Measurements from ENCODE around the gene FAM149A.

The FAM149A gene

DNA sequence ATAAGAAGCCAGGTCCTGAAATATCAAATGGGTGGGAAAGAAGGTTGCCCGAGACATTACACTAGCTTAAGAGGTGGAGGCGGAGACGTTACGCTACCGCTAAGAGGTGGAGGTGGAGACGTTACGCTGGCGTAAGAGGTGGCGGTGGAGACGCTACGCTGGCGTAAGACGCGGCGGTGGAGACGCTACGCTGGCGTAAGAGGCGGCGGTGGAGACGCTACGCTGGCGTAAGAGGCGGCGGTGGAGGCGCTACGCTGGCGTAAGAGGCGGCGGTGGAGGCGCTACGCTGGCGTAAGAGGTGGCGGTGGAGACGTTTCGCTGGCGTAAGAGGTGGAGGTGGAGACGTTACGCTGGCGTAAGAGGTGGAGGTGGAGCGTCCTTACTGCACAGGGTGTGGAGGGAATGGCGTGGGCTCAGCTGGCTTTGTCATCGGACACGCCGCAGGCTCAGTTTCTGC is 99.6 kb downstream of the FAM149A start:
- Histone ChIP-seq H3K27ac (ENCODE audit: low read depth, low read length) (no peak overlapping the region), H3K4me3 (ENCODE audit: low read depth, low read length) (no peak overlapping the region), H3K36me3 (ENCODE audit: control insufficient read depth, insufficient read depth, low read length) (no peaks in the 10 kb centered on the region), H3K27me3 (ENCODE audit: control insufficient read depth, insufficient read depth, low read length) (no peaks in the 10 kb centered on the region), H3K9me3 (ENCODE audit: control insufficient read depth, insufficient read depth, low read length) (no peaks in the 10 kb centered on the region), H3K9ac (ENCODE audit: low read depth, low read length) (no peak overlapping the region), H3K4me1 (ENCODE audit: control insufficient read depth, insufficient read depth, low read length) (no peaks in the 10 kb centered on the region)

DNA sequence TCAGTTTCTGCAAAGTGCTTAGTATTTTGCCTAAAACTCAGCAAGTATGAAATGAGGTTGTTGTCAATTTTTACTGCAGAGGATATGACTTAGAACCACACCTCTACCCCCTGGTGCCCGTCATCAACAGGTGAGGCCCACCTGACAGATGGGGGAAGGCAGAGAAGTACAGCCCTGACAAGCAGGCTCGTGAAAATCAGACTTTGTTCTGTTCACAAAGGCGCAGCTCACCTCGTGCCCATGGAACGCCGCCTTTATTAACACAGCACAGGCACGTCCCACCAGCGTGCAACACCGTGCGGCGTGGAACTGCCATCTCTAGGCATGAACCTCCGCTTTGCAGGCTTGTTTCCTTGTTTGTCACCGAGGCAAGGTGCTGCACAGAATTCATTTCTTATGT is 100.2 kb downstream of the FAM149A start:
- Histone ChIP-seq H3K9me3 (ENCODE audit: control insufficient read depth, insufficient read depth, low read length) (no peaks in the 10 kb centered on the region), H3K36me3 (ENCODE audit: control insufficient read depth, insufficient read depth, low read length) (no peaks in the 10 kb centered on the region), H3K9ac (ENCODE audit: low read depth, low read length) (no peak overlapping the region), H3K4me3 (ENCODE audit: low read depth, low read length) (no peak overlapping the region), H3K27me3 (ENCODE audit: control insufficient read depth, insufficient read depth, low read length) (no peaks in the 10 kb centered on the region), H3K4me1 (ENCODE audit: control insufficient read depth, insufficient read depth, low read length) (no peaks in the 10 kb centered on the region), H3K27ac (ENCODE audit: low read depth, low read length) (no peak overlapping the region)

DNA sequence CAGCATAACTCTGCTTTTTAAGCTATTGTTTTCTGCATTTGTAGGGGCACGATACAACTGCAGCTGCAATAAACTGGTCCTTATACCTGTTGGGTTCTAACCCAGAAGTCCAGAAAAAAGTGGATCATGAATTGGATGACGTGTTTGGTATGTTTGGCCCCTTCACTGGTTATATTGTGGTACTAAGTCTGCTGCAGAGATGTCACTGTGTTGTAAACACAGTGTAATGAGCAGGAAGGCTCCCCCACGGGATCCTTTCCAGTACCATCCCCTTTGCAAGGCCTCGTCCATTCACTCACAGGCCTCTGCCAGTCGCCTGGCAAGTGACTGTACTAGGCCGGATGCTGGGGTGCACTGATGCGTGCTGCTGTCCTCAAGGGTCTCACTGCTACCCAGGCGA is 100.7 kb downstream of the FAM149A start:
- Histone ChIP-seq H3K4me1 (ENCODE audit: control insufficient read depth, insufficient read depth, low read length) (no peaks in the 10 kb centered on the region), H3K27me3 (ENCODE audit: control insufficient read depth, insufficient read depth, low read length) (no peaks in the 10 kb centered on the region), H3K36me3 (ENCODE audit: control insufficient read depth, insufficient read depth, low read length) (no peaks in the 10 kb centered on the region), H3K9ac (ENCODE audit: low read depth, low read length) (no peak overlapping the region), H3K9me3 (ENCODE audit: control insufficient read depth, insufficient read depth, low read length) (no peaks in the 10 kb centered on the region), H3K4me3 (ENCODE audit: low read depth, low read length) (no peak overlapping the region), H3K27ac (ENCODE audit: low read depth, low read length) (no peak overlapping the region)

DNA sequence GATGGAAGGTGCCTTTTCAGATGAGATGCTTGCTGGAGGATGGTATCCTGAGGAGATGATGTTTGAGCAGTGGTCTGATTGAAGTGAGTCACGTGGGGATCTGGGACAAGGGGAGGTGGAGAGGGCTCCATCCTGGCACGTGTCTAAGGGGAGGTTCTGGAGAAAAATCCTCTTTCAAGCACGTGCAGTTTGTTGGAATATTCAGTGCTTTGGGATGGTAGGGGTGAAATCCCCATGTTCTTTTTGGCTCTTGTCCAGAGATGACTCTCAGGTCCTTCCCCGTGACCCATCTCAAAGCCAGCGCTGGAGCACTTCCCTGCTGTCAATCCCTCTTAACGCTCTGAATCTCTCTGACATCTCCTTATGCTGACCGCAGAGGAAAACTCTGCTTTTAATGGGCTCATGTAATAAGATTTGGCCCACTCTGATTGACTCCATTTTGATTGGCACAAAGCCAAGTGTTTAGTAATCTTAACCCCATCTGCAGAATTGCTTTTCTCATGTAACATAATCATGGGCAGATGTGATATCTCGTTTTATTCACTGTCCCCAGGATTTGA is 112.0 kb downstream of the FAM149A start:
- Histone ChIP-seq H3K27ac (ENCODE audit: low read depth, low read length) (no peak overlapping the region), H3K4me1 (ENCODE audit: control insufficient read depth, insufficient read depth, low read length) (no peaks in the 10 kb centered on the region; the same call in 1 of the 2 replicates), H3K27me3 (ENCODE audit: control insufficient read depth, insufficient read depth, low read length) (no peaks in the 10 kb centered on the region), H3K9ac (ENCODE audit: low read depth, low read length) (no peak overlapping the region), H3K4me3 (ENCODE audit: low read depth, low read length) (no peak overlapping the region), H3K36me3 (ENCODE audit: control insufficient read depth, insufficient read depth, low read length) (no peaks in the 10 kb centered on the region), H3K9me3 (ENCODE audit: control insufficient read depth, insufficient read depth, low read length) (no peaks in the 10 kb centered on the region)

DNA sequence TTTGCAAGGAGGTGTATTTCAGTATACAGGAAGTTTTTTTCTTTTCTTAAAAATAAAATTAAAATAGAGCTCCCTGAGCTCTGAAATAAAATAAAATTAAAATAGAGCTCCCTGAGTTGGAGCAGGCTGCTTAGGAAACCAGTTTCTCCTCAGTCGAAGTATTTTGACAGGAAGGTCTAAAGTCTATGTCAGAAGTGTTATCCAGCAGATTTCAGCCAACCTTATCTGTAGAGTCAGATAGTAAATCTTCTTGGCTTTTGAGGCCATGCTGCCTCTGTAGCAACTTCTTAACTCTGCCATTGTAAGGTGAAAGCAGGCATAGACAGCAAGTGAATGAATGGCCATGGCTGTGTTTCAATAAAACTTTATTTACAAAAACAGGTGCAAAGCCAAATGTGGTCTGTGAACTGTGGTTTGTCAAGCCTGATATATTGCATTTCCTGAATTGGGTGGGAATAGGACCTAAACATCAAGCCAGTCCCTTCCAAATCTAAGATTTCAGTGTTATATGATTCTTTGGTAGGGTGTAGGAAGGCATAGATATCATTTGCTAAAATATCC is 113.3 kb downstream of the FAM149A start:
- H3K27ac ChIP-seq (ENCODE audit: low read depth, low read length): no peak overlapping the region
- H3K4me3 ChIP-seq (ENCODE audit: low read depth, low read length): no peak overlapping the region
- no peaks in the 10 kb centered on the region for H3K27me3 ChIP-seq (ENCODE audit: control insufficient read depth, insufficient read depth, low read length)
- peaks cover 4% of the 10 kb centered on the region for H3K4me1 ChIP-seq (ENCODE audit: control insufficient read depth, insufficient read depth, low read length)
- H3K9me3 ChIP-seq (ENCODE audit: control insufficient read depth, insufficient read depth, low read length): peaks cover 2% of the 10 kb centered on the region
- no peaks in the 10 kb centered on the region for H3K36me3 ChIP-seq (ENCODE audit: control insufficient read depth, insufficient read depth, low read length)
- no peak overlapping the region for H3K9ac ChIP-seq (ENCODE audit: low read depth, low read length)

DNA sequence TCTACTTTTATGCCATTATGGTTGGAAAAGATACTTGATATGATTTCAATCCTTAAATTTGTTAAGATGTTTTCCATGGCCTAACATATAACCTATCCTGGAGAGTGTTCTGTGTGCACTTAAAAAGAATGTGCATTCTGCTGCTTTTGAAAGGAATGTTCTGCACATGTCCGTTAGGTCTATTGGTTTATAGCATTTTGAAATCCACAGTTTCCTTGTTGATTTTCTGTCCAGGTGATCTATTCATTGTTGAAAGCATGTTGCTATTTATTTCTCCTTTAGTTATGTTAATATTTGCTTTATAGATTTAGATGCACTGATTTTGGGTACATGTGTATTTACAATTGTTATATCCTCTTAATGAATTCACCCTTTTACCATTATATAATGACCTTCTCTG is 117.1 kb downstream of the FAM149A start:
- peaks cover 36% of the 10 kb centered on the region for H3K9me3 ChIP-seq (ENCODE audit: control insufficient read depth, insufficient read depth, low read length)
- H3K27me3 ChIP-seq (ENCODE audit: control insufficient read depth, insufficient read depth, low read length): no peaks in the 10 kb centered on the region
- no peak overlapping the region for H3K9ac ChIP-seq (ENCODE audit: low read depth, low read length)
- H3K36me3 ChIP-seq (ENCODE audit: control insufficient read depth, insufficient read depth, low read length): no peaks in the 10 kb centered on the region
- H3K4me3 ChIP-seq (ENCODE audit: low read depth, low read length): no peak overlapping the region
- no peak overlapping the region for H3K27ac ChIP-seq (ENCODE audit: low read depth, low read length)
- peaks cover 13% of the 10 kb centered on the region for H3K4me1 ChIP-seq (ENCODE audit: control insufficient read depth, insufficient read depth, low read length)

All from HUES48 (cell line).